GM18505 (cell line): ENCODE data around the gene NT5C.
A peak's percentile ranks its signal among the peaks of the same experiment; 100 is the strongest.

Experiments used
- ATAC-seq: cut with Tn5 transposase; IDR thresholded peaks from one replicate; pipeline ENCODE4 v1.9.1; 2021; ENCODE audit not compliant: unreplicated experiment
- POLR2A ChIP-seq: IDR thresholded peaks from 4 replicates; pipeline ENCODE4 v1.6.1; 2011; ENCODE audit warnings: borderline replicate concordance; ENCODE audit not compliant: insufficient read depth, insufficient read length; ENCODE audit errors: extremely low read depth

NT5C gene

GRCh38 chr17:75087558-75088453, 43.7 kb downstream of the NT5C start, which contains the start of gene SLC16A5:
SLC16A5 (plus strand) TSS chr17:75087954; CDS start chr17:75093637, 5,683 bp downstream.
- ATAC-seq = peak; percentile 43
- TF ChIP-seq POLR2A = peak; percentile 63

GRCh38 chr17:75087182-75087557, 44.4 kb downstream of the NT5C start:
- no peak for TF ChIP-seq POLR2A
- no peak for ATAC-seq

- TF ChIP-seq POLR2A = no peak
- ATAC-seq = no peak
Observed at GRCh38 chr17:75086496-75087181, 44.9 kb downstream of the NT5C start.

DNA sequence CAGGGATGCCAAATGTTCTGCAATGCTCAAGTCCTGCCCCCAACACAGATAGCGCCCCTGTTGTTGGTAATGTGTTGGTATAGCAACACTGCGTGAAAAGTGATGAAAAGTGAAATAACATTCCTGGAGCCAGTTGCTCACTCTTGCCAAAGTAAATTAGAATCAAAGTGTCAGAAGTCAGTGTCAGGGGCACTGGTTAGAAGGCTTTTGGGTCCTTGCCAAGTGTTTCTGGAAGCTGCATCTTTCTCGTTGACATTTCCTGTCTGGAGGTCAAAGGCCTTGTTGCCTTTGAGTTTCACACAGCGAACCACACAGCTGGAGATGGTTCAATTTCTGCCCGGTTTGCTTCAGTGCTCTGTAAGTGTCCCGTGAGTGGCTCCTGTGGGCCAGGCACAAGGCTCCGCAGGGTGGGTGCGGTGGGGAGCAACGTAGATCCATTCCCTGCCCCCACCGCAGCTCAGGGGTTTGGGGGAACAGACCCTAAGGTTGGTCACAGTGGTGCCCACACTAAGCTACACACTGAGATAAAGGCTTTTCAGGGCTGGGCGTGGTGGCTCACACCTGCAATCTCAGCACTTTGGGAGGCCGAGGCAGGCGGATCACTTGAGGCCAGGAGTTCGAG, 47.4 kb downstream of the NT5C start:
- ATAC-seq = no peak

DNA sequence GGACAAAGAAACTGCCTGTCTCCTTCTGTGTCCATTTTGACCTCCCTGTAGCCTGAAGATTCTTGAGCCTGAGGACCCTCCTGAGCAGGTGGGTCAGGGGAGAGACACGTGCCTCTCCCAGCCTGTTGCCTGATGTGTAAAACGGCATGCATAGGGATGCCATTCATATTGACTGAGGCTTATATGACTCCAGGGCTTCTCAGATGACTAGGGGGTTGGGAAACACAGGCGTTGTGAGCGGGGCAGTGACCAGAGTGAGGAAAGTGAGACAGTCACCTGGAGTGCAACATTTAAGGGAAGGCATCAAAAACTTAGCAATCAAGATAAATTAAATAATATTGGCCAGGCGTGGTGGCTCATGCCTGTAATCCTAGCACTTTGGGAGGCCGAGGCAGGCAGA, 48.9 kb downstream of the NT5C start:
- TF ChIP-seq POLR2A = no peak
- ATAC-seq = no peak

More for the DNA sequence above, 47.4 kb downstream of the NT5C start:
- no peak for TF ChIP-seq POLR2A

GRCh38 chr17:75081611-75082540, 49.7 kb downstream of the NT5C start:
- no peak for TF ChIP-seq POLR2A
- no peak for ATAC-seq
